Activated T-cell treated with anti-CD3 and anti-CD28 coated beads, Interleukin-2, amount 50 U/mL, for 24 hours (primary cell): ENCODE results near the gene KXD1.
"Not testable (repeated sequence)": the region's sequence is repeated elsewhere in the genome, so short reads cannot be mapped to it uniquely, and the experiment has no call there.

Source experiments
- DNase-seq: peaks from one replicate; pipeline ENCODE4 v3.0.0-alpha.2; 2020
- H3K27ac Mint-ChIP-seq: 2 replicates; pipeline ENCODE4 v1.8.0; 2020; ENCODE audit warnings: mild to moderate bottlenecking, mixed read lengths
- H3K27me3 Mint-ChIP-seq: 2 replicates; pipeline ENCODE4 v1.8.0; 2020; ENCODE audit warnings: mixed read lengths
- H3K36me3 Mint-ChIP-seq: 2 replicates; pipeline ENCODE4 v1.8.0; 2020; ENCODE audit warnings: low read depth, mixed read lengths
- H3K4me1 Mint-ChIP-seq: 2 replicates; pipeline ENCODE4 v1.8.0; 2020; ENCODE audit warnings: low read depth, mixed read lengths
- H3K4me3 Mint-ChIP-seq: 2 replicates; pipeline ENCODE4 v1.8.0; 2020; ENCODE audit warnings: mild to moderate bottlenecking, moderate library complexity, mixed read lengths
- H3K9me3 Mint-ChIP-seq: 2 replicates; pipeline ENCODE4 v1.8.0; 2020; ENCODE audit warnings: mixed read lengths

The KXD1 gene

GRCh38 chr19:18522862-18523440 is 34.7 kb upstream of the KXD1 start:
- not testable (repeated sequence) for H3K36me3 Mint-ChIP-seq, H3K9me3 Mint-ChIP-seq, H3K27me3 Mint-ChIP-seq, DNase-seq
- Mint-ChIP-seq H3K27ac (peak overlapping the region; percentile 97), H3K4me1 (peaks cover 15% of the 10 kb centered on the region), H3K4me3 (peak overlapping the region; percentile 82)

- H3K27ac Mint-ChIP-seq, result peak overlapping the region; percentile 59
- H3K36me3 Mint-ChIP-seq, result peaks cover 7% of the 10 kb centered on the region
- H3K4me3 Mint-ChIP-seq, result no peak overlapping the region
- peaks cover 13% of the 10 kb centered on the region for H3K4me1 Mint-ChIP-seq
- no peaks in the 10 kb centered on the region for H3K27me3 Mint-ChIP-seq
- no peak for DNase-seq
- no peaks in the 10 kb centered on the region for H3K9me3 Mint-ChIP-seq
Observed at GRCh38 chr19:18523841-18524240, 33.8 kb upstream of the KXD1 start.

GRCh38 chr19:18526316-18526715 is 31.4 kb upstream of the KXD1 start:
- H3K36me3 Mint-ChIP-seq, result peaks cover 5% of the 10 kb centered on the region
- H3K4me1 Mint-ChIP-seq, result peaks cover 4% of the 10 kb centered on the region
- no peaks in the 10 kb centered on the region for H3K9me3 Mint-ChIP-seq
- peak overlapping the region; percentile 47 for H3K27ac Mint-ChIP-seq
- no peak overlapping the region for H3K4me3 Mint-ChIP-seq
- DNase-seq, result no peak
- H3K27me3 Mint-ChIP-seq, result no peaks in the 10 kb centered on the region

GRCh38 chr19:18529782-18530181 is 27.9 kb upstream of the KXD1 start:
- Mint-ChIP-seq H3K4me1 (no peaks in the 10 kb centered on the region), H3K36me3 (peaks cover 26% of the 10 kb centered on the region), H3K27ac (peak overlapping the region; percentile 22), H3K4me3 (no peak overlapping the region), H3K27me3 (no peaks in the 10 kb centered on the region), H3K9me3 (no peaks in the 10 kb centered on the region)
- no peak for DNase-seq

- no peaks in the 10 kb centered on the region for H3K4me1 Mint-ChIP-seq
- no peak overlapping the region for H3K4me3 Mint-ChIP-seq
- H3K9me3 Mint-ChIP-seq, result no peaks in the 10 kb centered on the region
- peaks cover 40% of the 10 kb centered on the region for H3K36me3 Mint-ChIP-seq
- H3K27ac Mint-ChIP-seq, result no peak overlapping the region
- no peaks in the 10 kb centered on the region for H3K27me3 Mint-ChIP-seq
- no peak for DNase-seq
Observed at GRCh38 chr19:18531485-18531884, 26.2 kb upstream of the KXD1 start.

GRCh38 chr19:18532168-18532890 is 25.3 kb upstream of the KXD1 start:
- Mint-ChIP-seq H3K9me3 (no peaks in the 10 kb centered on the region), H3K36me3 (peaks cover 48% of the 10 kb centered on the region), H3K4me3 (no peak overlapping the region), H3K4me1 (no peaks in the 10 kb centered on the region), H3K27me3 (no peaks in the 10 kb centered on the region), H3K27ac (no peak overlapping the region)
- no peak for DNase-seq

- Mint-ChIP-seq H3K4me3 (no peak overlapping the region), H3K4me1 (no peaks in the 10 kb centered on the region), H3K27me3 (no peaks in the 10 kb centered on the region), H3K9me3 (no peaks in the 10 kb centered on the region), H3K27ac (no peak overlapping the region), H3K36me3 (peaks cover 55% of the 10 kb centered on the region)
- no peak for DNase-seq
Observed at GRCh38 chr19:18533058-18533457, 24.6 kb upstream of the KXD1 start.

- H3K4me1 Mint-ChIP-seq, result peaks cover 7% of the 10 kb centered on the region
- H3K9me3 Mint-ChIP-seq, result no peaks in the 10 kb centered on the region
- no peak overlapping the region for H3K4me3 Mint-ChIP-seq
- H3K36me3 Mint-ChIP-seq, result peaks cover 84% of the 10 kb centered on the region
- no peak for DNase-seq
- peak overlapping the region; percentile 57 for H3K27ac Mint-ChIP-seq
- no peaks in the 10 kb centered on the region for H3K27me3 Mint-ChIP-seq
Observed at GRCh38 chr19:18536475-18536874, 21.2 kb upstream of the KXD1 start.

GRCh38 chr19:18537431-18537830 is 20.2 kb upstream of the KXD1 start:
- H3K36me3 Mint-ChIP-seq, result peaks cover 81% of the 10 kb centered on the region
- no peak overlapping the region for H3K4me3 Mint-ChIP-seq
- no peak overlapping the region for H3K27ac Mint-ChIP-seq

GRCh38 chr19:18538115-18538514 is 19.6 kb upstream of the KXD1 start:
- Mint-ChIP-seq H3K9me3 (no peaks in the 10 kb centered on the region), H3K36me3 (peaks cover 76% of the 10 kb centered on the region), H3K27me3 (no peaks in the 10 kb centered on the region), H3K4me1 (peaks cover 18% of the 10 kb centered on the region), H3K4me3 (no peak overlapping the region), H3K27ac (no peak overlapping the region)
- DNase-seq, result no peak

More at GRCh38 chr19:18537431-18537830, 20.2 kb upstream of the KXD1 start:
- Mint-ChIP-seq H3K4me1 (peaks cover 15% of the 10 kb centered on the region), H3K27me3 (no peaks in the 10 kb centered on the region), H3K9me3 (no peaks in the 10 kb centered on the region)
- no peak for DNase-seq

GRCh38 chr19:18539372-18539771 is 18.3 kb upstream of the KXD1 start:
- Mint-ChIP-seq H3K4me3 (no peak overlapping the region), H3K27ac (peak overlapping the region; percentile 22), H3K27me3 (no peaks in the 10 kb centered on the region), H3K36me3 (peaks cover 70% of the 10 kb centered on the region), H3K9me3 (no peaks in the 10 kb centered on the region), H3K4me1 (peaks cover 25% of the 10 kb centered on the region)
- no peak for DNase-seq

- not testable (repeated sequence) for H3K27me3 Mint-ChIP-seq, DNase-seq, H3K9me3 Mint-ChIP-seq, H3K4me3 Mint-ChIP-seq
- Mint-ChIP-seq H3K36me3 (peaks cover 66% of the 10 kb centered on the region), H3K27ac (peak overlapping the region; percentile 47), H3K4me1 (peaks cover 27% of the 10 kb centered on the region)
Observed at GRCh38 chr19:18540200-18540599, 17.5 kb upstream of the KXD1 start.

- Mint-ChIP-seq H3K4me3 (peak overlapping the region; percentile 89), H3K27ac (peak overlapping the region; percentile 93), H3K9me3 (no peaks in the 10 kb centered on the region)
Observed at GRCh38 chr19:18541258-18541991, 16.2 kb upstream of the KXD1 start.

GRCh38 chr19:18541992-18542940 is 15.4 kb upstream of the KXD1 start:
- peak; percentile 48 for DNase-seq
- peaks cover 27% of the 10 kb centered on the region for H3K4me1 Mint-ChIP-seq
- no peaks in the 10 kb centered on the region for H3K27me3 Mint-ChIP-seq
- peak overlapping the region; percentile 89 for H3K4me3 Mint-ChIP-seq
- peaks cover 47% of the 10 kb centered on the region for H3K36me3 Mint-ChIP-seq
- peak overlapping the region; percentile 93 for H3K27ac Mint-ChIP-seq
- H3K9me3 Mint-ChIP-seq, result no peaks in the 10 kb centered on the region

More at GRCh38 chr19:18541258-18541991, 16.2 kb upstream of the KXD1 start:
- peaks cover 56% of the 10 kb centered on the region for H3K36me3 Mint-ChIP-seq
- no peaks in the 10 kb centered on the region for H3K27me3 Mint-ChIP-seq
- DNase-seq, result no peak
- peaks cover 27% of the 10 kb centered on the region for H3K4me1 Mint-ChIP-seq
